Activated CD8-positive, alpha-beta memory T cell treated with anti-CD3 and anti-CD28 coated beads for 4 hours (primary cell): ENCODE data around the gene LSM14B.
"Not testable (repeated sequence)": the region's sequence is repeated elsewhere in the genome, so short reads cannot be mapped to it uniquely, and the experiment has no call there.

Experiments used
- DNase-seq, 2 donors: peaks; one replicate each; pipeline ENCODE4 v3.0.0-alpha.2; 2020; ENCODE audit warnings: low read depth in 2 of 2

The LSM14B gene

DNA sequence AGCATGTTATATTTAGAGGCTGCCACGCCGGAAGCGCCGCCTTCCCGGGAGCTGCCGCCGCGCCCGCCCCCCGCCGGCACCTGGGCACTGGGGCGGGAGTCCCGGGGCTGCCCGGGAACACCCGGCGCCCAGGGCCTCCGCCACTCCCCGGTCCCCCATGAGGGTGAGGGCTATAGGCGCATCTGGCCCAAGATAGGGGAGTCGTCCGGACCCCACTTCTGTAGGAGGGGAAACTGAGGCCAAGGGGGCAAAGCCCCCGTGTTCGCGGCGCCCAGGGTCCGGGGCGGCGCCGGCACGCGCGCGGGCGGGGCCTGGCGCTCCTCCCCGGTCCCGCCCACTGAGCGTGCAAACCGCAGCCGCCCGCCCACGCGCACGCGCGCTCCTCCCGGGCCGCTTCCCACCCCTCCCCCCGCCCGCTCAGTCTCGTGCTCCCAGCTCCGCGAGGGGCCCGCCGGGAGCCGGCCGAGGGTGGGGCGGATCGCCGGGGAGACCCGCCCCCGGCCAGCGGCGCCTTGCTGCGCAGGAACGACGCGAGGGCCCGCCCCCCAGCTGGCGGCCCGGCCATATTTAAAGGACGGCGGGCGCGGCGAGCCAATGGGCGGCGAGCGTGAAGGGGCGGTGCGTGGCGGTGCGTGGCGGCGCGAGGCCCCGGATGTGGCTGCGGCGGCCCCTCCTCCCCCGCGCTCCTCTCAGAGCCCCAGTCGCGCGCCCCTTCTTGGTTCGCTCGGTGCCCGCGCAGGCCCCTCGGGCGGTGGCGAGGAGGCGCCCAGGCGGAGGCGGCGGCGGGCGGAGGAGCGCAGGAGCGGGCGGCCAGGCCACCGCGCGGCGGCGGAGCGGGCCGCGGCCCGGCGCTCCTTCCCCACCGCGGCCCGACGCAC is at the start of gene LSM14B:
LSM14B (plus strand) TSS at position 700 of the 878 bp plus-strand sequence. CDS start 192 bp downstream, outside the sequence.
- peak; percentile 93 for DNase-seq

- DNase-seq: no peak
These were observed 49.0 kb upstream of the LSM14B start for GRCh38 chr20:62073323-62073722.

DNA sequence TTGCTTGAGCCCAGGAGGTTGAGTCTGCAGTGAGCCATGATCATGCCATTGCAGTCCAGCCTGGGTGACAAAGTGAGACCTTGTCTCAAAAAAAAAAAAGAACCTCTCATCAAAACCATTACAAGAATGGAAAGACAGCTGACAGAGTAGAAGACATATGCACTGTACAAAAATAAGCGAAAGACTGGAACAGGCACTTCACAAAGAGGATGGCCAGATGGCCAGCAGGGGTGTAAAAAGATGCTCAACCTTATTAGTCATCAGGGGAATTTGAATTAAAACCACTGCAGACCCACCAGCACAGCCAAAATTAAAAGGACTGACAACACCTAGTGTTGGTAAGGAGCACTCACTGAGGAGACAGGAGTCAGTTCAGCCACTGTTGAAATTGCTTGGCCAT is 43.1 kb upstream of the LSM14B start:
- no peak for DNase-seq

DNA sequence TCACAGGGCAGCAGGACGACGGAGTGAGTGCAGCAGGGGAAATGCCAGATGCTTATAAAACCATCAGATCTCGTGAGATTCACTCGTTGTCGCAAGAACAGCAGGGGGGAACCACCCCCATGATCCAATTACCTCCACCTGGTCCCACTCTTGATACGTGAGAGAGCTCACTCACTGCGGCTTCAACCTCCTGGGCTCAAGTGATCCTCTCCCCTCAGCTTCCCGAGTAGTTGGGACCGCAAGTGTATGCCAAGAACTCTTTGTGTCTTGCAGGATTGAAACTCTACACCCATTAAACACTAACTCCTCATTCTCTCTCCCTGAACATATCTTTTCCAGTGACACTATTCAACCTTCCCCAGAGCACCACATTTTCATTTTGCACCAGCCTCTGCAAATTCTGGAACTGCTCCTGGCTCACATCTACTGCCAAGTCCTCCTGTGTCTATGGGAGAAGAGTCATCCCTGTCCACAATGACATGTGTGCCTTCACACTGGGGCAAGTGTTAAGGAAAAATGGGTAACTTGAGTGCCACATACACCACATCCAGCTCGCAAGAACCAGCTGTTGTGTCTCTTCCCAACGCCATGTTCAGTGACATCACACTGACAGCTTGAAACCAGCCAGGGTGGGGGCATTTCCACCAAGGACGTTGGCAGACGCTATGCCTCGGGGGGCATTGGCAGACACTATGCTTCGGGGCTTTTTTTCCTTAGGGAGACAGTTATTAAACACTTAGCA is 41.9 kb upstream of the LSM14B start:
- no peak for DNase-seq

GRCh38 chr20:62083312-62083711 is 39.0 kb upstream of the LSM14B start:
- no peak for DNase-seq

DNA sequence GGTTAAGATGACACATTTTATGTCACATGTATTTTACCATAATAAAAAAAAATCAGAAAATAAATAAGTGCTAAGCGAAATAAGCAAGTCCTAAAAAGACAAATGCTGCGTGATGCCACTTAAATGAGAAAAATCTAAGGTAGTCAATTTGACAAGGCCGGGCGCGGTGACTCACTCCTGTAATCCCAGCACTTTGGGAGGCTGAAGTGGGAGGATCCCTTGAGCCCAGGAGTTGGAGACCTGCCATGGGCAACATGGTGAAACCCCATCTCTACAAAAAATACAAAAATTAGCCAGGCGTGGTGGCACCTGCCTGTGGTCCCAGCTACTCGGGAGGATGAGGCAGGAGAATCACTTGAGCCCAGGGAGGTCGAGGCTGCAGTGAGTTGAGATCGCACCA is 38.1 kb upstream of the LSM14B start:
- DNase-seq: not testable (repeated sequence)

GRCh38 chr20:62085206-62085605 is 37.1 kb upstream of the LSM14B start:
- no peak for DNase-seq

- DNase-seq: no peak
These were observed 35.0 kb upstream of the LSM14B start for GRCh38 chr20:62087227-62087626.

DNA sequence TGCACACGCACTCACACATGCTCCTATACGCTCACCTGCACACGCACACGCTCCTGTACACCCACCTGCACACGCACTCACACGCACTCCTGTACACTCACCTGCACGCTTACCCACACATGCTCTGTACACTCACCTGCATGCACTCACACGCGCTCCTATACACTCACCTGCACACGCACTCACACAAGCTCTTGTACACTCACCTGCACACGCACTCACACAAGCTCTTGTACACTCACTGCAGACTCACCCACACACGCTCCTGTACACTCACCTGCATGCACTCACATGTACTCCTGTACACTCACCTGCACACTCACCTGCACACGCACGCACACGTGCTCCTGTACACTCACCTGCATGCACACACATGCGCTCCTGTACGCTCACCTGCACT is 34.6 kb upstream of the LSM14B start:
- DNase-seq: no peak

- DNase-seq: no peak
These were observed 33.8 kb upstream of the LSM14B start for GRCh38 chr20:62088258-62089127.

- no peak for DNase-seq
These were observed 32.9 kb upstream of the LSM14B start for GRCh38 chr20:62089393-62089792.

- DNase-seq: no peak
These were observed 25.6 kb upstream of the LSM14B start for GRCh38 chr20:62096421-62097380.

- DNase-seq: no peak
These were observed 24.3 kb upstream of the LSM14B start for GRCh38 chr20:62097881-62098407.

DNA sequence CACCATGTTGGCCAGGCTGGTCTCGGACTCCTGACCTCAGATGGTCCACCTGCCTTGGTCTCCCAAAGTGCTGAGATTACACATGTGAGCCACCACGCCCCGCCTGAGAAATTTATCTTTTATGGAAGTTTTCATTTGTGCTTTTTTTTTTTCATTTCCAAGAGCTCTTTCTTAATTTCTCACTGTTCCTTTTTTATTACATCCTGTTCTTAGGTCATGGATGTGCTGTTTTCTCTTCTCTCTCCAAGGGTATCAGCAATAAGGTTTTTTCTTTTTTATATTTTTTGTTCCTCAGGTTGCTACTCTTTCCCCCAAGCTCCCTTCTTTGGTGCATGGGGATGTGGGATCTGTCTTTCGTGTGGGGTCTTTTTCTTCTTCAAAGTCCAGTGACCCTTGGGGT is 21.2 kb upstream of the LSM14B start:
- no peak for DNase-seq

DNA sequence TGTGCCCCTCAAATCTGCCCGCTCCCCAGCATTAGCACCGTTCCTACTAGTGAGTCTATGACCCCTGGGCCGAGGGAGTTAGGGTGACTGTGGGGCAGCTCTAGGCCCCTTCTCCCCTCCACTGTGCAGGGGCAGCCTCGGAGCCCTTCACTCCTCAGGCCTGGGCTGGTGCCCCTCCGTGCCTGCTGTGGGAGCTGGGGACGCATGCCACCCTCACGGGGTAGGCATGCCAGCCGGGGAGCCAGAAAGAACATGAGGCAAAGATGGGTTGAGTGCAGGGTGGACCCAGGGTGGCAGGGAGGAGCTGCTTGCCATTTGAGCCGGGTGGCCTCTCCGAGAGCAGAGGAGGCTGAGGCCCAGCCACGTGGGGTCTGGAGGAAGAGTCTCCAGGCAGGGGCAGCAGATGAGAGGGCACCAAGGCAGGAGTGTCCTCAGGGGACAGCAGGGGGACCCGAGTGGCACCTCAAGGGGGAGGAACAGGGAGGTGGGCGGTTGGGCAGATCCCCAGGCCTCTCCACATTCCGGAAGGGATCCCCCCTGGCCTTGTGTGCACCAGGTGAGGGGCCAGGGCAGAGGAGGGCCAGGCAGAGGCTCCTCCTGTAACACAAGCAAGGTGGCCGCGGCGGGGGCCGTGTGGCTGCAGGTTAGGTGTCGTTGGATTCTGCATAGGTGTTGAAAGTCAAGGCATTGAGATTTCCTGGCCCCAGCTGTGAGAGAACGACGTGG is 18.6 kb upstream of the LSM14B start:
- DNase-seq: no peak

GRCh38 chr20:62104234-62104789 is 18.0 kb upstream of the LSM14B start:
- no peak for DNase-seq

GRCh38 chr20:62104791-62105345 is 17.4 kb upstream of the LSM14B start:
- no peak for DNase-seq

- no peak for DNase-seq
These were observed 16.7 kb upstream of the LSM14B start for GRCh38 chr20:62105592-62105991.

DNA sequence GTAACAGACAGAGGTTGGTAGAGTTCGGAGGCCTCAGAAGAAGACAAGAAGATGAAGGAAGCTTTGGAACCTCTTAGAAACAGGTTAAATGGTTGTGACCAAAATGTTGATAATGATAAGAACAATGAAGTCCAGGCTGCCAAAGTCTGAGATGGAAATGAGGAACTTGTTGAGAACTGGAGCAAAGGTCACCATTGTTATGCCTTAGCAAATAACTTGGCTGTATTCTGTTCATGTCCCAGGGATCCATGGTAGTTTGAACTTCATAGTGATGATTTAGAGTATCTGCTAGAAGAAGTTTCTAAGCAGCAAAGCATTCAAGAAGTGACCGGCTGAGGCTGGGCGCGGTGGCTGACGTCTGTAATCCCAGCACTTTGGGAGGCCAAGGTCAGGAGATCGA is 11.1 kb upstream of the LSM14B start:
- no peak for DNase-seq
